OCI-LY7 (cell line): ENCODE results near the gene KREMEN2.

Experiments used
- CTCF ChIP-seq: fragments of 200-600 bp; sonication (generic); conservative IDR thresholded peaks from 2 replicates; pipeline ENCODE4 v1.5.1; 2014; ENCODE audit warnings: mild to moderate bottlenecking, antibody characterized with exemption, low read length, moderate library complexity, mixed read lengths
- EZH2phosphoT487 ChIP-seq: fragments of 200-600 bp; sonication (generic); IDR thresholded peaks from 2 replicates; pipeline ENCODE4 v1.6.1; 2018; ENCODE audit warnings: low read depth, borderline replicate concordance, mild to moderate bottlenecking, mixed run types, antibody characterized with exemption, low read length, moderate library complexity, mixed read lengths

- no peak for TF ChIP-seq EZH2phosphoT487
- TF ChIP-seq CTCF: no peak
Measured at GRCh38 chr16:3007059-3007956, 43.2 kb downstream of the KREMEN2 start.
